Measurements from ENCODE around the gene AGER.

- TF ChIP-seq CTCF (IDR thresholded peaks at IDR 0.05) (no peak), EP300 (IDR thresholded peaks at IDR 0.05; ENCODE audit: low read depth) (no peak), POLR2AphosphoS5 (IDR thresholded peaks at IDR 0.05) (no peak), POLR2A (IDR thresholded peaks at IDR 0.05) (no peak)
These were observed 34.8 kb downstream of the AGER start for GRCh38 chr6:32149092-32149755.
